PC-9 (cell line): Measurements from ENCODE around the gene FRMD8.

Experiments used
- CTCF ChIP-seq: fragments of 200-600 bp; sonication (generic); conservative IDR thresholded peaks from 2 replicates; pipeline ENCODE4 v1.6.1; 2017; ENCODE audit warnings: mixed run types, antibody characterized with exemption, mild to moderate bottlenecking, moderate library complexity
- EZH2 ChIP-seq: fragments of 200-600 bp; sonication (generic); IDR thresholded peaks from 2 replicates; pipeline ENCODE4 v1.8.0; 2017; ENCODE audit warnings: antibody characterized with exemption, low read depth

DNA sequence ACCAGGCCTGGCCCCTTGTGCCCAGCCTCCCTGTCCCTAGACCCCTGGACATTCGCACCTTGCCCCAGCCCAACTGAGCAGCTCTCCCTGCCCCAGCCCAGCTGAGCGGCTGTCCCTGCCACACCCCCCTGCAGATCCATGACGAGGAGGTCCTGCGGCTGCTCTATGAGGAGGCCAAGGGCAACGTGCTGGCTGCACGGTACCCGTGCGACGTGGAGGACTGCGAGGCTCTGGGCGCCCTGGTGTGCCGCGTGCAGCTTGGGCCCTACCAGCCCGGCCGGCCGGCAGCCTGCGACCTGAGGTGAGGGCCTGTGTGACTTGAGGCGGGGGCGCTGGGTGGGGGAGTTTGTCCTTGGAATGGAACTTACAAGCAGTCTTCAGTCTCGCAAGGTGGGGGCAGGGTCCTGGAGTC is 7.7 kb downstream of the FRMD8 start:
- TF ChIP-seq EZH2 (no peak), CTCF (no peak)
